Measurements from ENCODE around the gene KRT20. TPM values are rescaled to one million over a fixed set of nuclear protein-coding genes. Genes with fewer than 3 reads are reported as not detected.

The KRT20 gene
- total RNA-seq, 4 donors from 2014 or later = not detected

- Histone ChIP-seq H3K36me3 (no peaks in the 10 kb centered on the region), H3K4me1 (peaks cover 7 to 13% (median 8%) of the 10 kb centered on the region in 3 donors), H3K27me3 (peaks cover 10% of the 10 kb centered on the region), H3K4me3 (no peak overlapping the region), H3K27ac (no peak overlapping the region), H3K9me3 (no peaks in the 10 kb centered on the region)
- ATAC-seq = no peak
- 79 to 89% methylated on average over 2 to 4 of the region's 5 CpGs for WGBS, 2 donors (ENCODE audit: low coverage in 1 of 2)
- no peak for TF ChIP-seq POLR2A (IDR thresholded peaks at IDR 0.05)
- no peak for TF ChIP-seq CTCF (IDR thresholded peaks at IDR 0.05)
- no peak for TF ChIP-seq POLR2AphosphoS5 (IDR thresholded peaks at IDR 0.05)
- no peak for TF ChIP-seq EP300 (IDR thresholded peaks at IDR 0.05)
Measured at GRCh38 chr17:40905370-40905769, 20.3 kb upstream of the KRT20 start.

- TF ChIP-seq EP300 (IDR thresholded peaks at IDR 0.05) (no peak), CTCF (IDR thresholded peaks at IDR 0.05) (no peak), POLR2AphosphoS5 (IDR thresholded peaks at IDR 0.05) (no peak), POLR2A (IDR thresholded peaks at IDR 0.05) (no peak)
- Histone ChIP-seq H3K4me3 (no peak overlapping the region), H3K27me3 (peaks cover 16% of the 10 kb centered on the region), H3K9me3 (no peaks in the 10 kb centered on the region), H3K36me3 (no peaks in the 10 kb centered on the region), H3K4me1 (no peaks in the 10 kb centered on the region), H3K27ac (no peak overlapping the region)
- ATAC-seq = no peak
- WGBS, 2 donors (ENCODE audit: low coverage in 1 of 2) = 71 to 72% methylated on average over 11 to 12 of the region's 12 CpGs
Measured at GRCh38 chr17:40903129-40903847, 18.2 kb upstream of the KRT20 start.

- Histone ChIP-seq H3K27me3 (peaks cover 16% of the 10 kb centered on the region), H3K27ac (no peak overlapping the region), H3K9me3 (no peaks in the 10 kb centered on the region), H3K4me1 (no peaks in the 10 kb centered on the region), H3K4me3 (no peak overlapping the region), H3K36me3 (no peaks in the 10 kb centered on the region)
- 85 to 100% methylated on average over 1 to 2 of the region's 4 CpGs for WGBS, 2 donors (ENCODE audit: low coverage in 1 of 2)
- no peak for TF ChIP-seq POLR2A (IDR thresholded peaks at IDR 0.05)
- ATAC-seq = no peak
Measured at GRCh38 chr17:40902498-40902897, 17.5 kb upstream of the KRT20 start.

GRCh38 chr17:40901981-40902474 is 17.0 kb upstream of the KRT20 start:
- TF ChIP-seq CTCF (IDR thresholded peaks at IDR 0.05) (no peak), EP300 (IDR thresholded peaks at IDR 0.05) (no peak), POLR2A (IDR thresholded peaks at IDR 0.05) (no peak), POLR2AphosphoS5 (IDR thresholded peaks at IDR 0.05) (no peak)
- Histone ChIP-seq H3K9me3 (no peaks in the 10 kb centered on the region), H3K27me3 (peaks cover 16% of the 10 kb centered on the region), H3K4me1 (no peaks in the 10 kb centered on the region), H3K36me3 (no peaks in the 10 kb centered on the region), H3K27ac (no peak overlapping the region), H3K4me3 (no peak overlapping the region)
- 95 to 100% methylated on average over 1 of the region's 1 CpG for WGBS, 2 donors (ENCODE audit: low coverage in 1 of 2)
- no peak for ATAC-seq

GRCh38 chr17:40900809-40901356 is 15.8 kb upstream of the KRT20 start:
- TF ChIP-seq CTCF (IDR thresholded peaks at IDR 0.05) = no peak
- no peak for TF ChIP-seq EP300 (IDR thresholded peaks at IDR 0.05)
- TF ChIP-seq POLR2AphosphoS5 (IDR thresholded peaks at IDR 0.05) = no peak
- no peak for TF ChIP-seq POLR2A (IDR thresholded peaks at IDR 0.05)
- Histone ChIP-seq H3K36me3 (no peaks in the 10 kb centered on the region), H3K27ac (no peak overlapping the region), H3K4me3 (no peak overlapping the region), H3K4me1 (no peaks in the 10 kb centered on the region), H3K27me3 (peaks cover 17% of the 10 kb centered on the region), H3K9me3 (no peaks in the 10 kb centered on the region)
- no peak for ATAC-seq
- 60% methylated on average over 3 to 4 of the region's 5 CpGs for WGBS, 2 donors (ENCODE audit: low coverage in 1 of 2)

All from gastroesophageal sphincter (tissue), 4 donors.